ENCODE data around the gene SNAPC1.
"Not testable (repeated sequence)": the region's sequence is repeated elsewhere in the genome, so short reads cannot be mapped to it uniquely, and the experiment has no call there.

Gene SNAPC1, protein sequence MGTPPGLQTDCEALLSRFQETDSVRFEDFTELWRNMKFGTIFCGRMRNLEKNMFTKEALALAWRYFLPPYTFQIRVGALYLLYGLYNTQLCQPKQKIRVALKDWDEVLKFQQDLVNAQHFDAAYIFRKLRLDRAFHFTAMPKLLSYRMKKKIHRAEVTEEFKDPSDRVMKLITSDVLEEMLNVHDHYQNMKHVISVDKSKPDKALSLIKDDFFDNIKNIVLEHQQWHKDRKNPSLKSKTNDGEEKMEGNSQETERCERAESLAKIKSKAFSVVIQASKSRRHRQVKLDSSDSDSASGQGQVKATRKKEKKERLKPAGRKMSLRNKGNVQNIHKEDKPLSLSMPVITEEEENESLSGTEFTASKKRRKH
- 4.5 to 9.7 reads per million in 2 donors for total RNA-seq

DNA sequence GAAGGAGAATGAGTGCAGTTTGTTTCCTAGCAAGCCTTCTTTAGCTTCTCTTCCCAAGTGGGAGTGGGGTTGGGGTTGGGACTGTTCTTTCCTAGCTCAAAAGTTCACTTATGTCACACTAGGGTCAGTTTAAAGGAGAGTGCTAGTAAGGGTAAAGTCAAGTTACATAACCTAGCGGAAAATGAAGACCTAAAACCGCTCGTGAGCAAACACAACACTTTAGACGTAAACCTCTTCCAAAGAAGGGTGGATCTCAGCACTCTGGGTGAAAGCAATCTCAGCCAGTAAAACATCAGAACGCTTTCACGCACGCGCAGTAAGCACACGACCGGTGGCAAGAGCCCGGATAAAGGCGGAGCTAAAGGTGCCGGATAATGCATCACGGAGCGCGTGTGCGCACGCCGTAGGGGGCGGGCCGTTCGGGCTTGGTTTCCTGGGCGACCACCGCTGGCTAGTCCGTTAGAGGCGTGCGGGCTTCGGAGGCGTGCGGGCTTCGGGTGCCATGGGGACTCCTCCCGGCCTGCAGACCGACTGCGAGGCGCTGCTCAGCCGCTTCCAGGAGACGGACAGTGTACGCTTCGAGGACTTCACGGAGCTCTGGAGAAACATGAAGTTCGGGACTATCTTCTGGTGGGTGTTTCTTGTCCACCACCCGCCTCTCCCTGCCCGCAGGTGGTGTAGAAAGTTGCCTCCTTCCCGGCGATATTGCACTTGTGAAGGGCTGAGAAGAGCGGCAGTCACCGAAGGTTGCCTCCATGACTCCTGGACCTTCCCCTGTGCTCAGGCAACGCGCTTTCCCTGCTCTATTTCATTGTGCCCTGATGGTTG, at the start of gene SNAPC1:
TSS of gene SNAPC1 (plus strand) at position 462 of the 828 bp plus-strand sequence. CDS start at position 503, 41 bp downstream.
- DNase-seq, result peak; percentile 90

DNA sequence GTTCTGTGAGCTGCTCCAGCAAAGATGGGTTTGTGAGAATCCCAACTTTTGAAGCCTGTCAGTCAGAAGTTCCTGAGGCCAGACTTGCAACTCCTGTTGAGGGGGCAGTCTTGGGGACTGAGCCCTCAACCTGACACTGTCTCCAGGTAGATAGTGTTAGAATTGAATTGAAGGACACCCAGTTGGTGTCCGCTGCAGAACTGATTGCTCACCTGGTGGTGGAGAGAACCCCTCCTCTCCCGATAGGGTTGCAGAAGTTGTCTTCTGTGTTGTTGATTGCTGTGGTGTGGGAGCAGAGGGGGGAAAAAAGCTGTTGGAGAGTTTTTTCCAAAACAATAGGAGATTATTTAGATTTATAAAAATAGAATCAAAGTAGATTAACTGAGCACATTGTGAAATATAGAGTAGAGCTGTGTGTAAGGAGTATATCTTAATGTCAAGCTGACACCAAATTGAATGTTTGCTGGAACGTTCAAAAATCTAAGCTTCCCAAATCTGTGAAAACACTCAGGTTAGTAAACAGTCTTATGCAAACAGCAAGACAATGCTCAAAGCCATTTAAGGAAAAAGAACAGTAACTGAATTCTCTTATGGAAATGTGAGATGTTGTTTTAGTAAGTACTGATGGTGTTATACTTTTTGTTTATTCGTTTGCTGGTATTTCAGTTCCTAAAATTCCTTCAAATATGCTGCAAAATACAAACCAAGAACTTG, 48.3 kb upstream of the SNAPC1 start:
- DNase-seq, result no peak

DNA sequence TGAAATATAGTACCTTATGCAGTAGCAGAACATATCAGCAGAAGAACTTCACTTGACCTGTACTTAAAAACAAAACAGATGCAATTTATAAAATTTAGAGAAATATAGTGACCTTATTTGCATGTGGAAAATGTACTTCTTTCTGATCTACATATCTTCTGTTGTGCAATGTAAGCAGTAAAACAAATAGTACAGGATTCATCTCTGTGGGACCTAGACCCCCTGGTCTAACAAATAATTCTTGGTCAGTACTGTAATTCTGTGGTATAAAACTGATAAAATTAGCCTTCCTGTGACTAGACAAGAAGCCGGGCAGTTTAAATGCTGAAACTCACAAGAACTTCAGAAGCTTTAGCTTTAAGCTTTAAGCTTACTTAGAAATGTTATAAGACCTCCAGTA, 45.3 kb upstream of the SNAPC1 start:
- DNase-seq, result no peak

DNA sequence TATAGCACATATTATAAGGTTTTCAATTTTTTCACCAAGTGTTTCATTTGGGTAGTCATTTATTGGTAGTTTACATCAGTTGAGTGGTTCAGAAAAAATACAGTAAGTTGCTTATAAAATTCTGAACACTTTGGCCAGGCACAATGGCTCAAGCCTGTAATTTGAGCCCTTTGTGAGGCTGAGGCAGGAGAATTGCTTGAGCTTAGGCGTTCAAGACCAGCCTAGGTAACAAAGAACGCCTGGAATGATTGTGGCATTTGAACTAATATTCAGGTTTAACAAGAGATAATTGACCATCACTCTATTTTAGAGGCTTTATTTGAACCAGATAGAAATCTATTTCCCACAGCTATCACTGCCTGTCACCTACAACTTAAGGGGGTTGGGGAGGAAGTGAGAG, 44.2 kb upstream of the SNAPC1 start:
- DNase-seq, result no peak

DNA sequence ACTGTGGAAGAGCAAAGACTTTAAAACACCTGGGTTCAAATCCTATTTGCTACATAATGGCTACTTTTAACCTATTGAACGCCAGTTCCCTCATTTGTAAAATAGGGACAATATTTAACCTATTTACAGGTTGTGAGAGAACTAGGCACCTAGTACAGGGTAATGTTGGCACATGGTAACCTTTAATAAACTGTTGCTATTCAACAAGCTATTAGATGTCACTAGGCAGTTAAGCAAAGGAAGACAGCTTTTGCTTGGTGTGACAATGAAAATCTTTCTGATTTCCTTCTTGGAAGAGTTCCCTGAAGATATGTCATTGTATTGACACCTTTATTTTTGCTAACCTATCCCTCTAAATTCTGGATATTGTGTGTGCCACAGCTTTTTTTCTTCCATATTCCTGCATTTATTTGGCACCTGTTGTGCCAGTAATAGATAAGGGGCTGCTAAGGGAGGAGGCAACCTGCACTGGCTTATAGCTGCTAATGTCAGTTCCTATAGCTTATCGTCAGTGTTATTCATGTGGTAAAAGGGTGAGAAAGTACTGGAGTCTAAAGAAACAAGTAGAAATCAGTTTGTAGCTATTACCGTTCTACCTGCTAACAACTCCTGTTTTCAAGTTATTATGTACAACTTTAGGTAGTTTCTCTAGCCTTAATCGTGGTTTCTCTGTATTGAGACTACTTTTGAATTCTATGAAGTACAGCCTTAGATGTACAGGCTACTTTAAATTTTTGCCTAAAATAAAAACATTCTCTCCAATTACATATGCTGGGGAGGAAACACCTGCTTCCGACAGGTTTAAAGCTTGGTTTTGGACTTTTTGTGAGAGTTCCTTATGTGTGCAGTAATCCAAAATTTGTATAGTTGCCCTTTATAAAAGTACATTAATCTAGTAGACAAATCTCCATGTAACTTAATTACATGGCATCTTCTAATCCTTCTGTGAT, 42.6 kb upstream of the SNAPC1 start:
- no peak for DNase-seq

DNA sequence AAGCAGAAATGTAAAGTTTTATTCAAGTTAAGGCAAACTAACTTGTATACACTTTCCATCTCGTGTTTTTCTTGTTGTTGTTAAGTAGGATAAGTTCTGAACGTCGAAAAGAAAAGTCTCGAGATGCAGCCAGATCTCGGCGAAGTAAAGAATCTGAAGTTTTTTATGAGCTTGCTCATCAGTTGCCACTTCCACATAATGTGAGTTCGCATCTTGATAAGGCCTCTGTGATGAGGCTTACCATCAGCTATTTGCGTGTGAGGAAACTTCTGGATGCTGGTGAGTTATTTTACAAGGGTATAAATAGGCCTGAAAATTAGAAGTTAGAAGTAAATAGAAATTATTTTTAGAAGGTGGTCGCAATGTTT, 41.9 kb upstream of the SNAPC1 start:
- DNase-seq, result no peak

DNA sequence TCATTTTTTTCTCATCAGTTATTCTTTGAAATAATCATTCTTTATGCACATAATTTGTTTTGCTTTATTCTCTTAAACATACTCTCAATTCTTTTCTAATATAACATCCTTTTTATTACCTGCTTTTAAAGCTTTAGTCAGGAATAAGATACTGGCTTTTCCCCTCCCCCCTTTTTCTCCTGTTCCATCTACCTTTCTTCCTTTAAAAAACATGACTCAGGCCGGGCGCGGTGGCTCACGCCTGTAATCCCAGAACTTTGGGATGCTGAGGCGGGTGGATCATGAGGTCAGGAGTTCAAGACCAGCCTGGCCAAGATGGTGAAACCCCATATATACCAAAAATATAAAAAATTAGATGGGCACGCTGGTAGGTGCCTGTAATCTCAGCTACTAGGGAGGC, 41.5 kb upstream of the SNAPC1 start:
- DNase-seq, result no peak

DNA sequence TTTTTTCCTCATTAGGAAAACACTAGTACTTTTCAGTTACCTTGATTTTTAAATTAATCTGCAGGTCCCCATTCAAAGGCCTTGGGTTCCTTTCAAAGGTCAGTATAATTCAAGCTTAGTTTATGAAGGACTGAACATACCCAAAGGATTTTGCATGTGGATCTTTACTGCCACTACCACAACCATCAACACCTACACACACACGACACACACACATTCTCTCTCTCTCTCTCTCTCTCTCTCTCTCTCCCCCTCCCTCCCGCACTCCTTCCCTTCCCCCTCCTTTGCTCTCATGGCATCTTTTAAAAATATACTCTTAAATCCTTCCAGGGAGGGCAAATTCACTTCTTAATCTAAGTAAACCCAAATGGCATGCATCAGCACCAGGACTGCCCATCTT, 38.1 kb upstream of the SNAPC1 start:
- DNase-seq, result no peak

DNA sequence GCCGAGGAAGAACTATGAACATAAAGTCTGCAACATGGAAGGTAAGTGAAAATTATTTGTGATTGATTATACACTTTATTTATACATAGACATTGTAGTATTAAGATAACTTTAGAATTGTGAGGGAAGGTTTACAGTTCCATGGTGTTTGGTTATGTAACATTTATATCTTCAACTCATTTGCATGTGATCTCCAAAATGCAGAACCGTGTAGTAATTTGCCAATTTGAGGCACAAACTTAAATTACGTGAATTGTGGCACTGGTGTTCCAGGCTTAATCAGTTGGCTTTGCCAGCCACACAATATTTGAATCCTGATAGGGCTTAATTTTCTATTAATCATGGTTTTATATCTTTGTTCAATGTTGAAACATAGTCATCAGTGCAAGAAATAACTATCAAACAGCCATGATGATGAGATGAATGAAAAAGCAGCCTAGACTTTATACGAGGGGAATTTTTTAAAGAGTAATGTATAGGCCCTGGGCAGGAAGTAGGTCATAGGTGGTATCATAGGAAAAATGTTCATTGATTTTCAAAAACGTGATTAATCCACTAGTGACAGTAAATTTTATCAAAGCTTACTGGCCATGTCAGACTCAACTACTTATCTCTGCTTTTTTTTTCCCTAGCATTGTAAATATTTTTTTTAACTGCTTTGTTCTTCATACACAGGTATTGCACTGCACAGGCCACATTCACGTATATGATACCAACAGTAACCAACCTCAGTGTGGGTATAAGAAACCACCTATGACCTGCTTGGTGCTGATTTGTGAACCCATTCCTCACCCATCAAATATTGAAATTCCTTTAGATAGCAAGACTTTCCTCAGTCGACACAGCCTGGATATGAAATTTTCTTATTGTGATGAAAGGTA, 35.2 kb upstream of the SNAPC1 start:
- DNase-seq, result no peak

DNA sequence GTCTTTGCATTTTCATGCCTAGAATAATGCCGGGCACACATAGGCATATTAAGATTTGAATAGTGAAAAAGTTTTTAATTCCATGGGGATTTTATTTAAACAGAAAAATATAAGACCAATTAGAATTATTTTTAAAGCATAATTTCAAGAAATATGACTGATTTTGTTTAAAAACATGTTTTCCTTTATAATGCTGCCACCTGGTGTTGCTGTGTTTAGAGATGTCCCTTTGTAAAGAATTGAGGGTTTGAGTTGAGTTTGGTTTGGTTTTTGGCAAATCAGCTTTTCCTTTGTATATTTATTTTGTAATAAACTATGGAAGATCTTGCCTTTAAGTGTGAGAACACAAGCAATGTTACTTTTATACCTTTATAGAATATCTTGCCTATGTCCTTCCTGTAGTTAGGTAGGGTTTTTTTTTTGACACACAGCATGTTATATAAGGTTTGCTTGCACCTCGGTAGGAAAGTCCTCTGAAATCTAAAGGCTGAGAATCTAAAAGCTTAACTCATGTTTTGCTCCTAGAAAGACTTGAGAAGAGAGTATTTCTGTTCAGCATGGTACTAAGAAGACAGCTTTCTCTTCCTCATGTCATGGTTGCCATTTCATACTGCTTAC, 31.4 kb upstream of the SNAPC1 start:
- no peak for DNase-seq

DNA sequence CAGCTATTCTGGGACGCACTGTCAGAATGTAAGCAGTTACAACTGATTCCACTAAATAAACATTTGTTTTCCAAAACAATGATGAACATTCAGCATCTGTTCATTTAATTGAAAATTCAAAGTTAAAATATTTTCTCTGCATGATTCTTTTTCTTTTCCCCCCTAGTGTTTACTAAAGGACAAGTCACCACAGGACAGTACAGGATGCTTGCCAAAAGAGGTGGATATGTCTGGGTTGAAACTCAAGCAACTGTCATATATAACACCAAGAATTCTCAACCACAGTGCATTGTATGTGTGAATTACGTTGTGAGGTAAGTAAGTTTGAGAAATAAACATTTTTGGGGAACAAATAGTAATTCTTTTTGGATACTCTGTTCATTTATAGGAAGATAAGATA, 28.2 kb upstream of the SNAPC1 start:
- no peak for DNase-seq

DNA sequence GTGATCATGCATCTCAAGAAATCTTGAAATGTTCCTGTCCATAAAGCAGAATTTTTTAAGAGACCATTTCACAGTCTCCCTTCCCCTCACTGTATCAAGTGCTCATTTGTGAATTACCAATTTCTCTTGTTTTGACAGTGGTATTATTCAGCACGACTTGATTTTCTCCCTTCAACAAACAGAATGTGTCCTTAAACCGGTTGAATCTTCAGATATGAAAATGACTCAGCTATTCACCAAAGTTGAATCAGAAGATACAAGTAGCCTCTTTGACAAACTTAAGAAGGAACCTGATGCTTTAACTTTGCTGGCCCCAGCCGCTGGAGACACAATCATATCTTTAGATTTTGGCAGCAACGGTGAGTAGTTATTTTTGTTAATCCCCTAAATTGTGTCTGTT, 25.5 kb upstream of the SNAPC1 start:
- DNase-seq, result no peak

DNA sequence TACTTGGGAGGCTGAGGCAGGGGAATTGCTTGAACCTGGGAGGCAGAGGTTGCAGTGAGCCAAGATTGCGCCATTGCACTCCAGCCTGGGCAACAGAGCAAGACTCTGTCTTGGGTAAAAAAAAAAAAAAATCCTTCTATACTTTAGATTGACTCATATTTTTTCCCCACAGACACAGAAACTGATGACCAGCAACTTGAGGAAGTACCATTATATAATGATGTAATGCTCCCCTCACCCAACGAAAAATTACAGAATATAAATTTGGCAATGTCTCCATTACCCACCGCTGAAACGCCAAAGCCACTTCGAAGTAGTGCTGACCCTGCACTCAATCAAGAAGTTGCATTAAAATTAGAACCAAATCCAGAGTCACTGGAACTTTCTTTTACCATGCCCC, 24.3 kb upstream of the SNAPC1 start:
- no peak for DNase-seq

DNA sequence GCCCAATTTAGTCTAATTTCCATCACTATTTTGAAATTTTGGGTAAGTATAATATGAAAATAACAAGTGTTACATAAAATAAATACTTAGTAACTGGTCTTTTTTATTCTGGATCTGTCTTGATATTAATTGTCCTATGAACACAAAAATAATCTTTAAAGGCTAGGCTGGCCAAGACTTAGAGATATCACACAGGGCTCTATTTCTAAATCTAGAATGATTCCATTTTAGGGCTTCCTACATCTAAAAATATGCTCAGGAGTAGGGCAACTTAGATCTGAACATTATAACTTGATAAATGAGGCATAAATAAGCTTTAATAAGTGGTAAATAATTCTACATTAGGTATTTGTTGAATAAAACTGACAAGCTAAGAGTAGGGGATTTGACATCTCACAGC, 23.1 kb upstream of the SNAPC1 start:
- no peak for DNase-seq

DNA sequence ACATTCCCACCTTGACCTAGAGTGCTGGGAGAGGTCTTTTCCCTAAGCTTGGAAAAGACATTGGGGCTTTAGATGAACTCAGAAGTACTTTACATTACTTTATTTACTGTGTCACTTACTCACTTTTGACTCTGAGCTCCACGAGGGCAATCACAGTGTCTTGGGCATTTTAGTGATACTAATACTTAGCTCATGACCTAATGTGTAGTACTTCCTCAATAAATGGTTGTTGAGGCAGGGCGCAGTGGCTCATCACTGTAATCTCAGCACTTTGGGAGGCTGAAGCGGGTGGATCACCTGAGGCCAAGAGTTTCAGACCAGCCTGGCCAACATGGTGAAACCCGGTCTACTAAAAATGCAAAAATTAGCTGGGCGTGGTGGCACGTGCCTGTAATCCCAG, 19.8 kb upstream of the SNAPC1 start:
- no peak for DNase-seq

DNA sequence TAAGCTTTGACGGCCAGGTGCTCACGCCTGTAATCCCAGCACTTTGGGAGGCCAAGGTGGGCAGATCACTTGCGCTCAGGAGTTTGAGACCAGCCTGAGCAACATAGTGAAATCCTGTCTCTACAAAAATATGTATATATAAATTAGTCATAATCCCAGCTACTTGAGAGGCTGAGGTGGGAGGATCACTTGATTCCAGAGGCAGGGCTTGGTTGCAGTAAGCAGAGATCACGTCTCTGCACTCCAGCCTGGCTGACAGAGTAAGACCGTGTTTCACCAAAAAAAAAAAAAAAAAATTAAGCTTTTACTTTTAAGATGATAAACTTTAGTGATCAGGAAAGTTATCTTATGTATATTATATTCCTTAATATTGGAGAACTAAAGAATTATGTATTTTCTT, 18.0 kb upstream of the SNAPC1 start:
- no peak for DNase-seq

DNA sequence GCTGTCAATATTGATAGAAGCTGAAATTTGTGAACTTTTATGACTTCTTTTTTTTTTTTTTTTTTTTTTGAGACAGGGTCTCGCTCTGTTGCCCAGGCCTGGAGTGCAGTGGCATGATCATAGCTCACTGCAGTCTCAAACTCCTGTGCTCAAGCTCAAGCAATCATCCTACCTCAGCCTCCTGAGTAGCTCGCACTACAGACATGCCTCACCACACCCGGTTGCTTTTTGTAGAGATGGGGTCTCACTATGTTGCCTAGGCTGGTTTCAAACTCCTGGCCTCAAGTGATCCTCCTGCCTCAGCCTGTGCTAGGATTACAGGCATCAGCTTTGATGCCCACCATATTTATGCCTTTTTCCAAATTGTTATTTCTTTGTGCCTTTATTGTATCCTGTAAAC, 15.9 kb upstream of the SNAPC1 start:
- not testable (repeated sequence) for DNase-seq

DNA sequence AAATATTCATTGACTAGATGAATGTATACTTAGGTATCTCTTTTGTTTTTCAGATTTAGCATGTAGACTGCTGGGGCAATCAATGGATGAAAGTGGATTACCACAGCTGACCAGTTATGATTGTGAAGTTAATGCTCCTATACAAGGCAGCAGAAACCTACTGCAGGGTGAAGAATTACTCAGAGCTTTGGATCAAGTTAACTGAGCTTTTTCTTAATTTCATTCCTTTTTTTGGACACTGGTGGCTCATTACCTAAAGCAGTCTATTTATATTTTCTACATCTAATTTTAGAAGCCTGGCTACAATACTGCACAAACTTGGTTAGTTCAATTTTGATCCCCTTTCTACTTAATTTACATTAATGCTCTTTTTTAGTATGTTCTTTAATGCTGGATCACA, 15.3 kb upstream of the SNAPC1 start:
- DNase-seq, result no peak

DNA sequence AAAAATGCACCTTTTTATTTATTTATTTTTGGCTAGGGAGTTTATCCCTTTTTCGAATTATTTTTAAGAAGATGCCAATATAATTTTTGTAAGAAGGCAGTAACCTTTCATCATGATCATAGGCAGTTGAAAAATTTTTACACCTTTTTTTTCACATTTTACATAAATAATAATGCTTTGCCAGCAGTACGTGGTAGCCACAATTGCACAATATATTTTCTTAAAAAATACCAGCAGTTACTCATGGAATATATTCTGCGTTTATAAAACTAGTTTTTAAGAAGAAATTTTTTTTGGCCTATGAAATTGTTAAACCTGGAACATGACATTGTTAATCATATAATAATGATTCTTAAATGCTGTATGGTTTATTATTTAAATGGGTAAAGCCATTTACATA, 14.9 kb upstream of the SNAPC1 start:
- DNase-seq, result no peak

DNA sequence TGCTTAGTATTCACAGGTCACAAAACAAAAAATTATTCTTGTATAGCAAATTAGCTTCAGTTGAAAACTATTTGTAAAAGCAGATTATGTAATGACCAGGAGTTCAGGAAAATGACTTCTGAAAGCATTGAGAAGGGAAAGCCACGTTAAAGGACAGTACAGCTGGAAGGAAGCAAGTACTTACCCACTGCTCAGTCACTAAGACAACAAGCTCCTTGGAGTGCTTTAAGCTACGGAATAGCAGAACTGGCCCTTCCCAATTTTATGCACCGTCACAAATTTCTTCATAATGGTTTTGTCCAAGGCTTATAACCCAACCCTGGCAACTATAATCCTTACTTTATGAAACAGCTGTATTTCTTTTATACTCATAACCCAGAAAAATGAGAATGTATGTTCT, 13.0 kb upstream of the SNAPC1 start:
- DNase-seq, result no peak

DNA sequence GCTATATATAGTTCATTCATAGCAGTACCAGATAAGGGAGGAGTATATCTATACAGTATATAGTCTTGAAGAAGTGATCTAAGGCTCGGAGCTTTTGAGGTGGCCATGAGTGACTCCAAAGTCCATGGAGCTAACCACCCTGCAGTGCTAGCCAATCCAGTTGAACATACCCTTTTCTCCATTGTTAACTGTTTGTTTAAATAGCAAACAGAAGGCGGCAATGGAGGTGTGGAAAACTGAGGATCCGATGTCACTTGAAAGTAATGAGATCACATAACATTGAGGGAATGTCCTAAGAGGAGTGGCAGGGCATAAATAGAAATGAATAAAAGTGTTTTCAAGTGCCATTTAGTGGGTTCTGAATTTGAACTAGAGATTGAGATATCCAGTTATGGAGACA, 12.4 kb upstream of the SNAPC1 start:
- no peak for DNase-seq
